PC-9 (cell line): Measurements from ENCODE around the gene VAV3. TPM values are rescaled to one million over a fixed set of nuclear protein-coding genes. Genes with fewer than 3 reads are reported as not detected.
A peak's percentile ranks its signal among the peaks of the same experiment; 100 is the strongest.

Source experiments
- BruUV-seq: library from RNA; stranded (reverse); fragments of 400-500 nt; replicated peaks from 2 replicates; lab custom pipeline; 2021; lab: Mats Ljungman, UMichigan
- CTCF ChIA-PET: fragments of 300-600 bp; sonication (Branson Sonifier 250); formaldehyde crosslinking; loops from one replicate; lab custom pipeline; 2022; ENCODE audit warnings: antibody characterized with exemption; lab: Charles Lee
- POLR2A ChIA-PET: fragments of 300-600 bp; sonication (Branson Sonifier 250); formaldehyde crosslinking; loops from one replicate; lab custom pipeline; 2022; ENCODE audit warnings: antibody characterized with exemption; ENCODE audit not compliant: unreplicated experiment; lab: Charles Lee
- DNase-seq, 2 experiments: peaks; one replicate each; pipeline versions ENCODE4 v3.0.0 to v3.0.0-alpha.2; 2015 to 2022; ENCODE audit warnings: mixed read lengths in 1 of 2
- H2AFZ ChIP-seq: fragments of 200-600 bp; sonication (generic); 2 replicates; pipeline ENCODE4 v1.8.1; 2017; ENCODE audit warnings: antibody characterized with exemption
- H3F3A ChIP-seq: fragments of 200-600 bp; sonication (generic); 2 replicates; pipeline ENCODE4 v1.8.1; 2017; ENCODE audit warnings: antibody characterized with exemption, mild to moderate bottlenecking, low read depth; ENCODE audit not compliant: insufficient read depth
- H3K27ac ChIP-seq: fragments of 200-600 bp; sonication (generic); 2 replicates; pipeline ENCODE4 v1.6.1; 2016; ENCODE audit warnings: mixed run types
- H3K27me3 ChIP-seq: fragments of 200-600 bp; sonication (generic); 2 replicates; pipeline ENCODE4 v1.6.1; 2016; ENCODE audit warnings: low read depth, mixed run types; ENCODE audit not compliant: insufficient read depth
- H3K36me3 ChIP-seq: fragments of 200-600 bp; sonication (generic); 2 replicates; pipeline ENCODE4 v1.6.1; 2016; ENCODE audit warnings: low read depth, mixed run types
- H3K4me1 ChIP-seq: fragments of 200-600 bp; sonication (generic); replicated peaks from 2 replicates; pipeline ENCODE4 v1.6.1; 2016; ENCODE audit warnings: mixed run types; ENCODE audit not compliant: insufficient read depth
- H3K4me2 ChIP-seq: fragments of 200-600 bp; sonication (generic); 2 replicates; pipeline ENCODE4 v1.6.1; 2017; ENCODE audit warnings: mixed run types
- H3K4me3 ChIP-seq: fragments of 200-600 bp; sonication (generic); 2 replicates; pipeline ENCODE4 v1.6.1; 2016; ENCODE audit warnings: mixed run types
- H3K79me2 ChIP-seq: fragments of 200-600 bp; sonication (generic); 2 replicates; pipeline ENCODE4 v1.6.1; 2017; ENCODE audit warnings: low read depth, mixed run types
- H3K9me2 ChIP-seq: fragments of 200-600 bp; sonication (generic); 2 replicates; pipeline ENCODE4 v1.8.1; 2017; ENCODE audit warnings: mild to moderate bottlenecking; ENCODE audit not compliant: insufficient read depth
- H3K9me3 ChIP-seq: fragments of 200-600 bp; sonication (generic); 2 replicates; pipeline ENCODE4 v1.8.1; 2016; ENCODE audit warnings: low read depth; ENCODE audit not compliant: insufficient read depth
- H4K20me1 ChIP-seq: fragments of 200-600 bp; sonication (generic); 2 replicates; pipeline ENCODE4 v1.8.1; 2017; ENCODE audit not compliant: insufficient read depth
- CTCF ChIP-seq: fragments of 200-600 bp; sonication (generic); conservative IDR thresholded peaks from 2 replicates; pipeline ENCODE4 v1.6.1; 2017; ENCODE audit warnings: mixed run types, antibody characterized with exemption, mild to moderate bottlenecking, moderate library complexity
- EZH2 ChIP-seq: fragments of 200-600 bp; sonication (generic); IDR thresholded peaks from 2 replicates; pipeline ENCODE4 v1.8.0; 2017; ENCODE audit warnings: antibody characterized with exemption, low read depth
- intact Hi-C: fragments of 100-400 bp; cut with micrococcal nuclease; formaldehyde crosslinking; loops from one replicate; pipeline ENCODE4 v1.10.0; 2022; ENCODE audit not compliant: unreplicated experiment
- total RNA-seq: library from RNA; stranded (reverse); gene quantifications from 2 replicates; pipeline ENCODE4 v1.2.3, GENCODE V29; 2021

The VAV3 gene
- total RNA-seq, 1 experiment from 2014 or later: 1.7 TPM

DNA sequence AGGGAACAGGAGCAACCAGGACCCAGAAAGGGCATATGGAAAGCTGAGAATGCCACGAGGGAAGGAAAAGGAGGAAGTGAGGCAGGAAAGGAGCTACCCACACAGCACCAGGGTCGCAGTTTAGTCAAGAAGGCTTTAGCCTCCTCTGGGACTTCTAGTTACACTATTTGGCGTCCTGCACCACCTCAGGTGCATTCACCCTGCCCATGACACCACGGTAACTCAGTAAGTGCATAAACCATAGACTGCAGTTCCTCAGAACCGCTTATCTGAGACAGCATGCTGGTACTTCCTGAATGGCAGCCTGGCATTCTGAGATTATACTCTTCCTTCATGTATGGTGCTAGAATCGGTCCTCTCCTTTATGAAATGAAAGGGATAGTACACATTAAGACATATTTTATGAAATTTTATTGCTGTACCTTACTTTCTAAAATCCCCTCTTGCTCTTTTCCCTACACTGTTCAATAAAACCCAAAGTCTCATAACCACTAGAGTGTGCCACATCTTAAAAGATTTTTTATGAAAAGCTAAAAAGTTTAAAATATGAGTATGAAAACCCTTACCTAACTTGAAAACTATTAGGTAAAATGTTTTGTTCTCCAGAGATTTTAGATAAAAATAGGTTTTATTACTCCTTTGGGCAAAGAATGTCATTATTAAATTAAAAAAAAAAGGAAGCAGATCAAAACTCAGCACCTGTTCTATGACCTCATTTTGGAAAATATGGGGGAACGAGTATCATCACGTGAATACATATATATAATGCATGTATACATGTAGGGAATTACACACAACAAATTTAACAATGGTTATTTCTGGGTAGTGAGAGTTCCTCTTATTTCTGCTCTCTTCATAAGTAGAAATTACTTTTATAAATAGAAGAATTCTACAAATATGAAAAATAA lies 67.3 kb downstream of the VAV3 start:
- Histone ChIP-seq H4K20me1 (no peaks in the 10 kb centered on the region), H3K36me3 (no peaks in the 10 kb centered on the region), H3K9me2 (no peaks in the 10 kb centered on the region), H3K27ac (no peak overlapping the region), H3K4me1 (peaks cover 12% of the 10 kb centered on the region; the same call in 1 of the 2 replicates), H3K4me2 (no peak overlapping the region), H3K9me3 (peaks cover 5% of the 10 kb centered on the region; the same call in 1 of the 2 replicates), H3K4me3 (no peak overlapping the region), H3F3A (no peaks in the 10 kb centered on the region; the same call in none of the 2 replicates), H3K27me3 (no peaks in the 10 kb centered on the region), H3K79me2 (no peaks in the 10 kb centered on the region), H2AFZ (peak overlapping the region; percentile 56; the same call in 1 of the 2 replicates)
- no peak for TF ChIP-seq CTCF
- TF ChIP-seq EZH2: no peak
- ChIA-PET POLR2A (no interaction called here), CTCF (interaction anchor here (0.6 kb wide), 1 partner anchor 20 kb away, joined by 3 read pairs; no protein-coding TSS in a partner anchor)
- no peak for DNase-seq
- no TSS peak for BruUV-seq
- intact Hi-C loops: no loop called here

DNA sequence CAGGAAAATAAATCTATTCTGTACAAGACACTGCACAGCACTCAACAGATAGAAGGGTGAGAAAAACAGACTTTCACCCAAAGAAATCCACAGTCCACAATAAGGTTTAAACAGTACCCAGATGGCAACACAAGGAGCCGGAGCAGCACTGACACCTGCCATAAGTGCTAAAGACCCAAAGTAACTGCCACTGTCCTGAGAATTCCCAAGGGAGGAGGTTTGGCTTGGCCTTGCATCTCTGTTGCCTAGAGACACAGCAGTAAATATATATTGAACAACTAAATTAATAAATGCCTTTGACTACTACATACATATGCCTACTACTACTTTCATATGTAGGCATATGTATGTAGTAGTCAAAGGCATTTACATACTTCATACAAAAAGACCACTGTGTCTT lies 68.0 kb downstream of the VAV3 start:
- Histone ChIP-seq H3K4me3 (no peak overlapping the region), H3K27ac (no peak overlapping the region), H4K20me1 (no peaks in the 10 kb centered on the region), H3K36me3 (no peaks in the 10 kb centered on the region), H3F3A (no peaks in the 10 kb centered on the region; the same call in none of the 2 replicates), H3K9me2 (no peaks in the 10 kb centered on the region), H2AFZ (peak overlapping the region; percentile 56; the same call in 1 of the 2 replicates), H3K27me3 (no peaks in the 10 kb centered on the region), H3K79me2 (no peaks in the 10 kb centered on the region), H3K4me2 (no peak overlapping the region), H3K4me1 (peaks cover 12% of the 10 kb centered on the region; the same call in 1 of the 2 replicates), H3K9me3 (peaks cover 5% of the 10 kb centered on the region; the same call in 1 of the 2 replicates)
- POLR2A ChIA-PET: no interaction called here
- no peak for DNase-seq
- intact Hi-C loops: no loop called here
- BruUV-seq: no TSS peak
- TF ChIP-seq CTCF (no peak), EZH2 (no peak)
- CTCF ChIA-PET: no interaction called here

DNA sequence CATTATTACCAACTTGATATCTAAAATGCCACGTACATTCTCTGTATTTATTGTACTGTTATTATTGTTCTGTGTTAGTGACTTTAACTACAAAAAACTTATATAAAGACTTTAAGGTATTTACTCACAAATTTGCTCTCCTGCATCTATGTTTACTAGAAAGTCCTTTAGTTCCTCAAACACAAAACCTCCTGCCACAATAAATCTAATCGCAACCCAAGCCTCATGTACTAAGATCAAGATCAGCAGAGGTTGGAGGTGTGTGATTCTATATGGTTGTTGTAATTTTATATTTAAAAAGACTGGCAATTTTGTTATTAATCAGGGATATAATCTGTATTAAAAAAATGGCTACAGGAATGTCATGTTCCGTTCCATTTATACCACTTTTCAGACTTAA lies 68.6 kb downstream of the VAV3 start:
- CTCF ChIA-PET: no interaction called here
- Histone ChIP-seq H3K4me2 (no peak overlapping the region), H2AFZ (0 out of 2 replicates have a peak overlapping the region, but pooled peaks have one; percentile 32), H3K4me1 (peaks cover 12% of the 10 kb centered on the region; the same call in 1 of the 2 replicates), H4K20me1 (no peaks in the 10 kb centered on the region), H3K9me3 (peaks cover 5% of the 10 kb centered on the region; the same call in 1 of the 2 replicates), H3K27me3 (no peaks in the 10 kb centered on the region), H3K79me2 (no peaks in the 10 kb centered on the region), H3K4me3 (no peak overlapping the region), H3K9me2 (no peaks in the 10 kb centered on the region), H3K27ac (no peak overlapping the region), H3F3A (no peaks in the 10 kb centered on the region; the same call in none of the 2 replicates), H3K36me3 (no peaks in the 10 kb centered on the region)
- no TSS peak for BruUV-seq
- TF ChIP-seq CTCF (no peak), EZH2 (no peak)
- POLR2A ChIA-PET: no interaction called here
- intact Hi-C loops: no loop called here
- no peak for DNase-seq
